Amniotic epithelial cell (primary cell): Measurements from ENCODE around the gene ARSB.
"Not testable (repeated sequence)": the region's sequence is repeated elsewhere in the genome, so short reads cannot be mapped to it uniquely, and the experiment has no call there.

Source experiments
- DNase-seq: peaks from one replicate; pipeline ENCODE4 v3.0.0-alpha.2; 2010; ENCODE audit warnings: low read depth

Gene ARSB

GRCh38 chr5:78995521-78996007 is 10.5 kb upstream of the ARSB start:
- peak; percentile 58 for DNase-seq

DNA sequence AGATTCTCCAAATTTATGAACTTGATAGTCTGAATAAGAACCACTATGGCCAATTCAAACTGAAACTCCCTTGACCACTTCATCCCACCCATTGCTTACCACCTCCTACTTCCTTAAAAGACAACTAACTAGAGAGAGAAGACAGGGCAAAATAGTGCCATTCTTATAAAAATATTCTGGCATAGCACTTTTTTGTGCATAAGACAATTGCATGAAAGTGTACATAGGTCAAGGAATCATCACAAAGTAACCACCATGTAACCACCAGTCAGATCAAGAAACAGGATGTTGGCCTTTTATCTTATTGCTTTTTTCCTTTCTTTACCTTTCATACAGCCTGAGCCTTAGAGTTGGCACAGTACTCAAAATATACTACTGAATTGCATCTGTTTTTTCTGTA is 8.1 kb upstream of the ARSB start:
- DNase-seq, result no peak

GRCh38 chr5:78992146-78992545 is 7.0 kb upstream of the ARSB start:
- DNase-seq, result peak; percentile 88

DNA sequence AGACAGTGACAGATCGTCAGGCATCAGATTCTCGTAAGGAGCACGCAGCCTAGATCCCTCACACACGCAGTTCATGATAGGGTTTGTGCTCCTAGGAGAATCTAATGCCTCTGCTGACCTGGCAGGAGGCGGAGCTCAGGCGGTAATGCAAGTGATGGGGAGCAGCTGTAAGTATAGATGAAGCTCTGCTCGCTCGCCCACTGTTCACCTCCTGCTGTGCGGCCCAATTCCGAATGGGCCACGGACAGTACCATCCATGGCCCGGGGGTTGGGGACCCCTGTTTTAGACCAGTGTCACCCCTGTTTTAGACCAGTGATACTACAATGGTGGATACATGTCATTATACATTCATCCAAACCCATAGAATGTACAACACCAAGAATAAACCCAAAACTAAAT is 4.0 kb upstream of the ARSB start:
- DNase-seq, result no peak

DNA sequence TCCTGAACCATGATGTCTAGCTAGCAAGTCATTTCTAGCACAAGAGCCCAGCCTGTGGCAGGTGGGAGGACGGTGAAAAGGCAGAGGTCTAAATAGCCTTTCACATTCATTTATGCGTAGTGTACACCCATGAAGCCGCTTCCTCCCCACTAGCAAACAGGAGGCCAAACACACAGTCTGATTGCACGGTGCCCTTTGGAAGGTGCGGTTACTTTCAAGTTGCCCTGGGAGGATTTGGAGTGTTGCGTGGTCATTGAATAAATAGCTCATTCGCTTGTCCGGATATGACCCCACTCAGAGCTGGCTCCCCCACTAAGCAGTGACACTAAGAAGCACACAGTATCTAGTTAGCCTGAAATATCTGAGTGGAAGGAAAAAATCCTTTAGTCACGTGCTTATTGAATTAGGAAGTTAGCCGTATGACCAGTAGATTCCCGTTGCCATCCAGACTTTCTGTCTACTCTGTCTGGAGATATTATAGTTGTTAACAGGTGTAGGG is 664 bp upstream of the ARSB start:
- peak; percentile 59 for DNase-seq

GRCh38 chr5:78984439-78985115 is 533 bp downstream of the ARSB start:
- peak; percentile 73 for DNase-seq

DNA sequence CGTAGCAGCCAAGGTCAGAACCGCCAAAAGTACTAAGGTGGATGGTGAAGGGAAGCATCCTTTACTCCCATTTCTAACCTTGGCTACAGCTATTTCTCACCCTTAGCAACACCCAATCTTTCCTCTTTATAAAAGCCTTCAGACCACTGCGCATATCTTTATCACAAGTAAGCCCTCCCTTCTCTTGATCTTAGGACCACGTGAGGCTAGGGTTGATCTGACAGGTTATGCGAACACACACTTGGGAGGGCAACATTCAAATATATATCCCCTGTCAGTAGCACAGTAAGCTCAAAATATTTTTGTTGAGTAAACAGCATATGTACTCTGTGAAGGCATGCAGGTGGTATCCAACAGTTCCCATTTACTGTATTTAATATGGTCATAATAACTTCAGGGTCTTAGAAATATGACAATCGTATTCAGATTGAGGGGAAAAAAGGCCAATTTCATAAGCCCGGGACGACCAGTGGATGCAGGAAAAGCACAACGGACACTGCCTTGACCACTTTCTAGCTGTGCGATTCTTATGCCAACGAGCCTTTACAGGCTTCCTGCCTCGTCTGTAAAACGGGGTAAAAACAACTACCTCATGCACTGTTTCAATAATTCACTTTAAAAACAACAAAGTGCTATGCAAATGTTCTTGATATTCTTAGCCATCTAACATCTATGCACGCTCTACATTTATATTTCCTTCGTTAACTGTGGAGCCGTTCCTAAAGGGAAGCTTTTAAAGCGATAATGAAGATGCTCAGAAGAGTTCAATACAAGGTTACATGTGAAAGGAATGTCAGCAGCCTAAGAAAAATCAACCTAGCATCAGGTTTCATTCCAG is 1.3 kb downstream of the ARSB start:
- DNase-seq, result no peak

DNA sequence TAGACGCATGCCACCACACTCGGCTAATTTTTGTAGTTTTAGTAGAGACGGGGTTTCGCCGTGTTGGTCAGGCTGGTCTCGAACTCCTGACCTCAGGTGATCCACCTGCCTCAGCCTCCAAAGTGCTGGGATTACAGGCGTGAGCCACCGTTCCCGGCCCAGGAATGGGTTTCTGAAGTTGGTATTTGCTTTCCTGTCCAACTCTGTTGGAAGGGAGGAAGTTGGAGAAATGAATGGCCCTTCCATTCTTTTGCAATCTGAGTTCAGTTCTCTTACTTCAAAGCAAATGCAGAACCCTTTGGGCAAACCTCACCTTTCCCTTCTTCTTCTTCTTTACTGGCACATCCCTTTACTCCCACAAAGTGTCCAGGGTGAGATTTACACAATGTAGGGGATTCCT is 1.9 kb downstream of the ARSB start:
- DNase-seq, result not testable (repeated sequence)

GRCh38 chr5:78979909-78980308 is 5.2 kb downstream of the ARSB start:
- DNase-seq, result no peak

DNA sequence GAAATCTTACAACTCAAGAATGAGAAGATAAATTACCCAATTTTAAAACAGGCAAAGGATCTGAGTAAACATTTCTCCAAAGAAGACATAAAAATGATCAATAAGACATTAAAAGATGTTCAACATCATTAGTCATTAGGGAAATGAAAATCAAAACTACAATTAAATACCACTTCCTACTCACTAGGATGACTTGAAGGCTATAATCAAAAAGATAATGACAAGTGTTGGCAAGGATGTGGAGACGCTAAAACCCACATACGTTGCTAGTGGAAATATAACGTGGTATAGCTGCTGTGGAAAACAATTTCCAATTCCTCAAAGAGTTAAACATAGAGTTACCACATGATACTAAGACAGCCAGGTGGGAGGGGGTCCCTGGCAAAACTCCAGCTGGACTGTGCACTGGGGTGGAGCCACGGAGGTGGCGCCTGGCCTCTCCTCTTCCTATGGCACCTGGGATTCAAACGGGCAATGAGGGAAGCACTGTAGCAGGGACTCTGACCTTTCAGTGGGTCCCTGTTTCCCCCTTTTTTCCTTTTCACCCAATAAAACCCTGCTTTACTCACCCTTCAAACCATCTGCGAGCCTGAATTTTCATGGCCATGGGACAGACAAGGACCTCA is 5.9 kb downstream of the ARSB start:
- DNase-seq, result no peak

- DNase-seq, result no peak
Observed at GRCh38 chr5:78975035-78975434, 10.1 kb downstream of the ARSB start.

GRCh38 chr5:78974601-78975000 is 10.5 kb downstream of the ARSB start:
- no peak for DNase-seq

DNA sequence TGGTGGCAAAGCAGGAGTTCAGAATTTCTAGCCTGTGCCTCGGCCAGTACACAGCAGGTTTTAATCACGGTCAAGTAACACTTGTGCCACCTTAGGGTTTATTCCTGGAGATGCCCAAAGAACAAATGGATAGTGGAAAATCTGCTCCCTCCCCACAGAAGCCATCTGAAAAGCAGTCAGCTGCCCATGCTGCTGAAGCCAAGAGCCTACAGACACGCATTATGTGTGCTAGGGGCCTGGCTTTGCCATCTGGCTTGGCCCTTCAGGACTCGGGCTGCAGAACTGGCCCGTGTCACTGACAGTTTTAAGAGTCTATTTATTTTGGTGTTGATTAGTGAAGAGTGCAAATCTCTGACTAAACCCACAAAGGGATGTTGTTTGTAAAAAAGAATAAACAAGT is 11.1 kb downstream of the ARSB start:
- DNase-seq, result no peak

DNA sequence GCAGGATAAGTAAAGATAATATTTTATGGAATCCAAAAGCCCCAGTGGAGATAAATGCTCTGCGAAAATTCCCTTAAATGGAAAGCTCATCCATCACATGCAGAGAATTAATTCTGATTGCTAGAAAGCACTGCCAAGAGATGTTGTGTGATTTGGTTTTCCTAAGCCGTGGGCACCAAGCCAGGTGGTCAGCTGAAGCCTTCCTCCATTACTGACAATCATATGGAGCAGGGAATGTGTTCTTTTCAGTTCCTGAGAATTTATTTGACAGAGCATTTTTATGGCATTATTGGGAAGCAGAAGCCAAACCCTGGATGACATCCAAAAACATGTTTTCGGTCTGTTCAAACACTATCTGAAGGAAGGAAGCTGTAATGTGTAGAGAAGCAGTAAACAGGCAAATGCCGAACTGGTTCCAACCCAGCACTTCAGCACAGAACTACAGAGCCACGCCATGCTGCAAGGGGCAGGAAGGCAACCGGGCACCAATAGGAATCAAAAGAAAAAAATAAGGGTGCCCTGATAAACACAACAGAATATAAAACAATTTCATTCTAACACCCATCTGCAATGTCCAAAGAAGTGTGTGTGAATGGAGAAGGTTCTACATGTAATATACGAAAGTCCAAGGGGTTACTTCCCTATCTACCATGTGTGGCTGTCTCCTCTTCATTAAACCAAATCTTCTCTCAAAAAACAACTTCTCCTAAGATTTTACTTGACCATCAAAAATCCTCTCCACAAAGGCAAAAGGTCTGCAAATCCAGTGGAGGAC is 12.3 kb downstream of the ARSB start:
- DNase-seq, result peak; percentile 85

DNA sequence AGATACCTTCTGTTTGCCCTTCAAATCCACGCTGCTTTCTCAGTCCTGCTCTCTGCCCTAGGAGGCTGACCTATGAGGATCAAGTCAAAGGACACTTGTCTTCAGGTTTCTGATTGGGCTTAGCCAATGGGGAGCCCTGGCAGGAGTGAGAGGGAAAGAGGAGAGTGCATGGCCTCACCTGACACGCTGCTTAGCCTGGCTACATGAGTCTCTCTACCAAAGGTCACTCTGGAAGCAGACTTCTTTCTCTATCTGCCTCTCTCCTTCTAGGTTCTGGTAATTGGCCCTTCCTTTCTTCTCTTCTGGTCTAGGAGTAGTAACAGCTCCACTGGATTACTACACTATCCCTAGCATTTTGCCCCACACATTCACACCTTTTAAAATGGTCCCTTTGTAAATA is 13.1 kb downstream of the ARSB start:
- no peak for DNase-seq

GRCh38 chr5:78968781-78969180 is 16.3 kb downstream of the ARSB start:
- DNase-seq, result no peak

- peak; percentile 80 for DNase-seq
Observed at GRCh38 chr5:78964889-78965288, 20.2 kb downstream of the ARSB start.

GRCh38 chr5:78961743-78962142 is 23.4 kb downstream of the ARSB start:
- DNase-seq, result no peak

- DNase-seq, result no peak
Observed at GRCh38 chr5:78959767-78960166, 25.3 kb downstream of the ARSB start.

- no peak for DNase-seq
Observed at GRCh38 chr5:78958672-78959445, 26.3 kb downstream of the ARSB start.

- DNase-seq, result no peak
Observed at GRCh38 chr5:78956901-78957300, 28.2 kb downstream of the ARSB start.
